GM12872 (cell line): ENCODE data around the gene GABBR2.

ENCODE experiments used
- TF ChIP-seq, protein P1 (sequence below): IDR thresholded peaks from 3 replicates; pipeline ENCODE4 v1.5.1; 2011; ENCODE audit warnings: low read depth, mild to moderate bottlenecking, low read length, moderate library complexity; ENCODE audit not compliant: insufficient read depth

GABBR2 gene

DNA sequence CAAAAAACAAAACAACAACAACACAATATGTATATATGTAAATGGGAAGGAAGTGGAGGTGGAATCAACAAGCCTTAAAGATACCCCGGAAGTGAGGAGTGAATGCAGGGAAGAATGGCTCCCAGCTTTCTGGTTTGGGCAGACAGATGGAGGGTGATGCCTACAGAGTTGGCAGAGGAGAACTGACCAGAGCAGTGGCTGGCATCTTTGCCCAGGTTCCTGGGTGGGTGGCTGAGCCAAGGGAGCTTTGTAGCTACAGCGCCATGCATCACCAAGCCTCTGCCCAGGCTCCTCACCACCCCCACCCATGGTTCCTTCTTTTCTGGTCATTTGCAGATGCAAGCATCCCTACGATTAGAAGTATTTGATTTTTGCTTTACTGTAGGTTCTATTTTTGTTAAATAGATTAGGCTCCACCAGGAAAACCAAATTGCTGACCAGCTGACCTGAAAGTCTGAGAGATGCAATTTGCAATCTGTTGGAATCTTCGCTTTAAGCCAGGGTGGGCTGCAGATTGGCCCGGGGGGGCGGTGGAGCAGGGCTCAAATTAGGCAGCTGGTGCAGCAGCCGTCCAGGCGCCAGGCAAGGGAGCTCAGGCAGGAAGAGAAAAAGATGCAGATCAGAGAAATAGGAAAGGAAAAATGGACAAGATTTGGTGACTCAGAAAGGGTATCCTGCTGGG, 290.0 kb downstream of the GABBR2 start:
- TF ChIP-seq, protein P1, sequence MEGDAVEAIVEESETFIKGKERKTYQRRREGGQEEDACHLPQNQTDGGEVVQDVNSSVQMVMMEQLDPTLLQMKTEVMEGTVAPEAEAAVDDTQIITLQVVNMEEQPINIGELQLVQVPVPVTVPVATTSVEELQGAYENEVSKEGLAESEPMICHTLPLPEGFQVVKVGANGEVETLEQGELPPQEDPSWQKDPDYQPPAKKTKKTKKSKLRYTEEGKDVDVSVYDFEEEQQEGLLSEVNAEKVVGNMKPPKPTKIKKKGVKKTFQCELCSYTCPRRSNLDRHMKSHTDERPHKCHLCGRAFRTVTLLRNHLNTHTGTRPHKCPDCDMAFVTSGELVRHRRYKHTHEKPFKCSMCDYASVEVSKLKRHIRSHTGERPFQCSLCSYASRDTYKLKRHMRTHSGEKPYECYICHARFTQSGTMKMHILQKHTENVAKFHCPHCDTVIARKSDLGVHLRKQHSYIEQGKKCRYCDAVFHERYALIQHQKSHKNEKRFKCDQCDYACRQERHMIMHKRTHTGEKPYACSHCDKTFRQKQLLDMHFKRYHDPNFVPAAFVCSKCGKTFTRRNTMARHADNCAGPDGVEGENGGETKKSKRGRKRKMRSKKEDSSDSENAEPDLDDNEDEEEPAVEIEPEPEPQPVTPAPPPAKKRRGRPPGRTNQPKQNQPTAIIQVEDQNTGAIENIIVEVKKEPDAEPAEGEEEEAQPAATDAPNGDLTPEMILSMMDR, result no peak

DNA sequence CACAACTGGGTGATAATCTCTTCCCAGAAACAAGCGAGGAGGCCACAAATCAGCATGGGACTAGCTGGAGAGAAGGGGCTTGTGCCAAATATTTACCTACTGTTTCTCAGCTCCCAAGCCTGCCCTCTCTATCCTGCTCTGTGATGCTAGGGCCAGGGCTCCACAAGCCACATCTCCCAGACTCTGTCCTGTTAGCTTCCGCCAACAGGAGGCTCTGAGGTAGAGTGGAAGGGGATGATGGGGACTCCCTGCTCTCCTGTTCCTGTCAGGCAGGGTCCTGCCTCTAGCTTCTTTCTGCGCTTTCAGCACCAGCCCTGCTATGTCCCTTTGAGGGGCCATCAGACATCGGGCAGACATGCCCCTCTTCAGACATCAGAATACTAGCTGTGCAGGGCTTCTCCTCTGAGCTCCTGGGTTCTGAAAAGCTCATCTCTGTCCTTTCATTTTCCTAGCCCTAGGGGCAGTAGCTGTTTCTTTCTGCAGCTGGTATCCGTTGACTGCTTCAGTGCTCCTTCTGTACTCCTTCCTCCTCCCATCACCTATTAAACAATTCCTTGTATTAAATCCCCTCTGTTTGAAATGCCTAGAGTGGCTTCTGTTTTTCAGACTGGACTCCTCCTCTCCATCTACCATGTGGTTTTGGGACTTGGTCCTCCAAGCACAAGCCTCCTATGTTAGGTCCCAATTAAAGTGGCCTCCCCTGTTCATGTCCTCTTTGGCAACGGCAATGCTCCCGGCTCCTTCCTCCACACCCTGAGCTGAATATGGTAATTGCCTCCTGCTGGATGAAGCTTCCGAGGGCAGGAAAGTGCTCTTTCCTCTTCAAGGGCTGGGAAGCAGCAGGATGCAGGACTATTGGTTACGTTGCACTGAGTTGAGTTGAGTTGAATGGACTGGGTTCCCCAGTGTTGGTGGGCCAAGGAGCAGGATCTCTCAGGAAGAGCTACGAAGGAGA, 292.2 kb downstream of the GABBR2 start:
- TF ChIP-seq, protein P1, result no peak

- TF ChIP-seq, protein P1, result no peak
Measured at GRCh38 chr9:98415782-98416181, 293.0 kb downstream of the GABBR2 start.

DNA sequence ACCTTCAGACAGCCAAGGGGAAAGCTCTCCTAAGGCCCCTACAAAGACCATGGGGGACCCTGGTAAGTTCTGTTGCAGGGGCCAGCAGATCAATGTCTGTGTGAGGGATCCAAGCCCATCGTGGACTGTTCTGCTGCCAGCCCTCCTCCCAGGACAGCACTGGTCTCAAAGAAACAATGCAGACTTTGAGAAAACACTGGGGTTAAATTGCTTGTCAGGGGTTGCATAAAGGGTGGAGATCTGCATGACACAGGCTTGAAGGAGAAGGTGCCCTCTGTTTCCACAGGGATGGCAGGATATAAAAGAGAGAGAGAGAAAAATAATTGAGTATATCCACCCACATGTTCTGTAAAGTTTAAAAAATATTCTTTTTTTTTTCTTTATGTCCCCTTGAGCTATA, 295.7 kb downstream of the GABBR2 start:
- TF ChIP-seq, protein P1, result no peak

DNA sequence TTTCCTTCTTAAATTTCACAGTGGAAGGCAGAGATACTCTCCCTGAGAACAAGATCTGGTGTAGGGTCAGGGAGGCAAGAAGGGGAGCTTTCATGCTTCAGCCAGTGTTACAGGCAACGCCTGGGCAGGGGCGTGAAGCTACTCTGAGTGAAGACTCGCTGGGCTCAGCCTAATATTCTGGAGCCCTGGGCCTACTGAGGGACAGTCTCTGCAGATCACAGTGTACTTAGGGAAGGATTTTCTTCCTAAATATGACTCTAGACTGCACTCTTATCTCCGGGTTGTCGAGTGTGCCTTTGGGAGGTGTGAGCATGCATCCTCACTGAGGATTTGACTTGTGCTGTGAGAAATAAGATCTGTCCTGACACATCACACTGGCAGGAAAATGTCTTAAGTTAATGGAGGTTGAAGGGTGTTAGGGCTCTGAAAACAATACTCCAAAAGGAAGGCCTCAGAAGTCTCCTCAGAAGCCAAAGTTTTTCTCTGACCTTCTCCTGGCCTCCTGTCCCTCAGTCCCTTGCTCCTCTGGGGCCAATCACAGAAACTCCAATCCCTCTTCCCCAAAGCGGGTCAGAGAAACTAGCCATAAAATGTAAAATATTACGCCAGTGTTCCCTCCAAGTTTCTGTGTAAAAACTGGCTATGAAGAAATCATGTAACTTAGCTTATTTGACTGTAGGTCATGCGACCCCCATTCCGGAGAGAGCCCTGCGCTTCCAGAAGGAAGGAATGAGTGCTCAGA, 296.5 kb downstream of the GABBR2 start:
- TF ChIP-seq, protein P1, result no peak

DNA sequence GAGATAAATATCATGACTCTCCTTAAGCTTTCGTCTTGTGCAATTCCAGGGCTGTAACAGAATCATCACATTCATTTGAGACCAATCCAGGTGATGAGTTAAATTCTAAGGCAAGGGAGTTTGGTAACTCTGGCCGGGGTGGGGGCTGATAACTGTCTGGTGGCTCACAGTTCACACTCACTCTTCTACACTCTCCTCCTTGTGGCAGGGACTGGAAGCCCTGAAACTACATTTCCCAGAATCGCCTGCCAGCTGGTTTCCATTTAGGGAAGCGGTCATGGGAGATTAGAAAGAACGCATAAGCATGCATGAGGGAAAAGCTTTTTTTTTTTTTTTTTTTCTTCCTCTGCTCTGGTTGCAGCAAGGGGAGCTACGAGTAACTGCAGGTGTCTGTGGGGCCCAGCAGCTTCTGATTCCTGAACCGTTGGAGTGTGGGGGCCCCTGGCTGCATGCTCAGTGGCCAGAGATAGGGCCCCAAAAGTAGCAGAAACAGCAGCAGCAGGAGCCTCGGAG, 298.5 kb downstream of the GABBR2 start:
- TF ChIP-seq, protein P1, result no peak

- TF ChIP-seq, protein P1, result no peak
Measured at GRCh38 chr9:98409719-98410118, 299.0 kb downstream of the GABBR2 start.
